ELF-1 (cell line): ENCODE data around the gene SEC14L6.

ENCODE experiments used
- DNase-seq: peaks from one replicate; pipeline ENCODE4 v3.0.0-alpha.2; 2016; ENCODE audit warnings: low read depth, low spot score

The SEC14L6 gene

DNA sequence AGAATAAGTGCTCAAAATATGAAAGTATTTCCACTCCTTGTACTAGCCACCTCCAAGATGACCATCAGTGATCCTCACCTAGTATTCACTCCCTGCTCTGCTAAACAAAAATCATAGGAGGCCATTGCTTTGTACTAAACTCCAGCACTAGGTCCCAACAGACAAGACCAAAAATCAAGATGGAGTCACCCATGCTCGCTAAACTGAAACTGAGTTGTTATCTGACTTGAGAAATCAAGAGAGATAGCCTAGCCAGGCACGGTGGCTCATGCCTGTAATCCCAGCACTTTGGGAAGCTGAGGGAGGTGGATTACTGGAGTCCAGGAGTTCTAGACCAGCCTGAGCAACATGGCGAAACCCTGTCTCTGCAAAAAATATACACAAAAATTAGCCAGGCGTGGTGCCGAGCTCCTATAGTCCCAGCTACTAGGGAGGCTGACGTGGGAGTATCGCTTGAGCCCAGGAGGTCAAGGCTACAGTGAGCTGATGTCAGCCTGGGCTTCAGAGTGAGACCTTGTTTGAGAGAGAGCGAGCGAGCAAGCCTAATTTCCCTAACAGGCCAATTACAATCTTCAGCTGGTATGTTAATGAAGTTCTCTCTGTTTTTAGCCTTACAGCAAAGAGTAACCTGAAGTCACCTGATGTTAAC is 9.3 kb downstream of the SEC14L6 start:
- no peak for DNase-seq

DNA sequence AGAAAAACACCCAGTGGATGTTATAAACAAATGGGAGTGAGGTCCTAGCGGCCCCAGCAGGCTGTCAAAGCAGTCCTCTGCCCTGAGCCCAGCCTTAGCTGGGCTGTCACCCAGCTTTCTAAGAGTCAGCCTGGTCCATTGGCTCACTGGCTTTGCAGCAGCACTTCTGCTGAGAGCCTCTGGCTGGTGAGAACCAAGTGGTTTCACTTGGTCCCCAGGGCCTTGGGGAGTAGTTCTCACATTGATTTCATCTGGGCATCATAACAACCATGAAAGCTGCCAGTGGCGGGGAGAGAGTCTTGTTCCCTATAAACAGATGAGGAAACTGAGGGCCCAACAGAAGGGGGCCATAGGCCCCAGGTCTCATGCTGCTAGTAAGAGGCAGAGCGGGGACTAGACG is 11.4 kb downstream of the SEC14L6 start:
- no peak for DNase-seq

DNA sequence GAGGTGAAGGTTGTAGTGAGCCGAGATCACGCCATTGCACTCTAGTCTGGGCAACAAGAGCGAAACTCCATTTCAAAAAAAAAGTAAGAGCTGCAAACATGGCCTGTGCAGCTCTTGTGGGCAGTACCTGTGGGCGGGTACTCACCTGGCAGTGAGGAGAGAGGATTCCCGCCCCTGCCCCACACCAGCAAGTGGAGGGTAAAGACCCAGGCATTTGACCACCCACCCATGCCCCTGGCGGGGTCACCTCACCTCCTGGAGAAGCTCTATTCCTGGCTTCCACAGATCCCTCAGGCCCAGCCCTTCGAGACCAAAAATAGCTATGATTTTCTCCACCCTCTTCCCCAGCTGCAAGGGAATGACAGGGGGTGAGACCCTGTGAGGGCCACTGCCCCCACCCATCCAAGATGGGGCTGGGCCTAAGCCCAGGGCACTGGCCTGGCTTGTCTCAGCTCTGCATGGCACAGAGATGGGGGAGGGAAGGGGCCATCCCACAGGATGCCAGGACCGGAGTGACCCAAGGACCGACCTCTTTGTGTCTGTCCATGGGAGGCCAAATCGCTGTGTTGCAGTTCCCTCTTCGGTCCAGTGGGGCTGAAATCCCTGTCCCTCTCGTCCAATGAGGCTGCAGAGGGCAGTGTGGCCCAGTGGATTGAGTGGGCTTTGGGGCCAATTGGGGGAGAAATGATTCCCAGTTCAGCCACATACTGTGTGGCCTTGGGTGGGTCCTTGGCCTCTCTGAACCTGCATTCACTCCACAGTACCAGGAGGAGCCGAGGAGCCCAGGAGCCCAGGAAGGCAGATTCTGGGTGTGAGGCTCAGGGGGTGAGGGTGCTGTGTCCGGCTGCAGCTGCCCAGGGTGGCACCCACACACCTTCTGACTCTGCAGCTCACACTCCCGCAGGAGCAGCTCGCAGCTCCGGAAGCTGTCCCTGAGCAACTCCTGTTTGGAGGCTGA is 14.6 kb downstream of the SEC14L6 start:
- DNase-seq: no peak

GRCh38 chr22:30526656-30527055 is 19.9 kb downstream of the SEC14L6 start:
- DNase-seq: no peak

DNA sequence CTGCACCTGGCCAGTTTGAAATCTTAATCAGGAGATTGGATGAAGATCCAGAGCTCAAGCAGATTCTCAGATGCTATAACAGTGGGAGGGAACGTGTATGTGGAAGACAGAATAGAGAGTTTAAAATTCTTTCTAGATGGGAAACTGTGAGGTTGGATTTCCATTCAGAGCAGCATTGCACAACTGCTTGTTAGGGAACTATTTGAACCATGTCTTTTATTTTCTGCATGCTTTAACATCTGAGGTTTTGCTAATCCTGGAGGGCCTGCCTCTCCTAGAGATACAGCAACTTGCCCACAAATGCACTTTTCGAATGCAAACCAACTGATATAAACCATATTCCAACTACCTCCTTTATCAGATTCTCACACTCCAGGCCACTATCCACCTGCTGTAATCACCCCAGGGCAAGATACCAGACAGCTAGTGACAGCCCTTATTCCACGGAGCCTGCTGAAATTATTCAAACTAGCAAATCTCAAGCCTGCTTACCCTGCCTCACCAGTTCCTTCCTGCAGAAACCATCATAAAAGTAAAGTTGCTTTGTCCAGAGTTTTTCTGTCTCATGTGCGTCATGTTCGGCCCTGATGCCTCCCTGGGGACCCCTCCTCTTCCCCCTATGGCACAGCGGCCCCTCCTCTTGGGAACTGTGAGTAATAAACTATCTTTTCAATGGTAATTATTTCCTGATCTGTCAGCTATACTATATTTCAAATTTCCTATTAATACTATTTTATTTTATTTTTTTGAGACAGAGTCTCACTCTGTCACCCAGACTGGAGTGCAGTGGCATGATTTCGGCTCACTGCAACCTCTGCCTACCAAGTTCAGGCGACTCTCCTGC is 22.7 kb downstream of the SEC14L6 start:
- no peak for DNase-seq

DNA sequence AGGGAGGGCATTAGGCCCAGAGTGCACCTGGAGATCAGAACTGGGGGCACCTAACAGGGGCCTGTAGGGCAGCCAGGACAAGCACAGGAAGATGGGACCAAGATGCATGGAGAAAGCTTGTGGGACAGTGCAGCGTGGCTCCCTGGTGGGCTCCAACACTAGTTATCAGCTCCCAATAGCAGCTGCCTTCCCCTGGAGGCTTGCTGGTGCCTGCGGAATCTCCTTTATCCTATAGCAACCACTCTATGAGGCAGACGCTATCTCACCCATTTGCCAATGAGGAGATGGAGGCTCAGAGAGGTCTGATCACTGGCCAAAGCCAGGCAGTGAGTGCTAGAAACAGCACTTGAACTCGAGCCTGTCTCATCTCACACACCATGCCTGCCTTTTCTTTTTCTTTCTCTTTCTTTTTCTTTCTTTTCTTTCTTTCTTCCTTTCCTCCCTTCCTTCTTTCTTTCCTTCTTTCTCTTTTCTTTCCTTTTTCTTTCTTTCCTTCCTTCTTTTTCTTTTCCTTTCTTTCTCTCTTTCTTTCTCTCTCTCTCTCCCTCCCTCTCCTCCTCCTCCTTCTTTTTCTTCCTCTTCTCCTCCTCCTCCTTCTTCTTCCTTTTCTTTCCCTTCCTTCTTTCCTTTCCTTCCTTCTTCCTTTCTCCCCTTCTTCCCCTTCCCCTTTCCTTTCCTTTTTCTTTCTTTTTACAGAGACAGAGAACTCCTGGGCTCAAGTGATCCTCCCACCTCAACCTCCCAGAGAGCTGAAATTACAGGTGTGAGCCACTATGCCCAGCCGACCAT is 25.0 kb downstream of the SEC14L6 start:
- no peak for DNase-seq

GRCh38 chr22:30519842-30520425 is 26.6 kb downstream of the SEC14L6 start:
- DNase-seq: no peak

DNA sequence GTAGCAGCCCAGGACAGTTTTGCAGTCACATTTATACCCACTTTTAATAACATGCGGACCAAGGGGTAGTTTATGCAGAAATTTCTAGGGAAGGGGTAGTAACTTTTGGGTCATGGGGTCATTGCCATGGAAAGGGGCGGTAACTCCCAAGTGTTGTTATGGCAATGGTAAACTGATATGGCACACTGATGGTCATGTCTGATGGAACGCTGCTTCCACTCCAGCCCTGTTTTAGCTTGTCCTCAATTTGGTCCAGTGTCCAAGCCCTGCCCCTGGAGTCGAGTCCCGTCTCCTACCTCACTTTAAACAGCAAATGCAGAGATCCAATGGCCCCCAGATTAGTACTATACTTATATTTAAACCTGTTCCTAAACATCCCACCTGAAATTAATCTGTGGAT is 29.8 kb downstream of the SEC14L6 start:
- no peak for DNase-seq

GRCh38 chr22:30516273-30516672 is 30.3 kb downstream of the SEC14L6 start:
- no peak for DNase-seq

- DNase-seq: no peak
Observed at GRCh38 chr22:30514252-30514651, 32.3 kb downstream of the SEC14L6 start.

- DNase-seq: no peak
Observed at GRCh38 chr22:30513462-30513861, 33.1 kb downstream of the SEC14L6 start.

DNA sequence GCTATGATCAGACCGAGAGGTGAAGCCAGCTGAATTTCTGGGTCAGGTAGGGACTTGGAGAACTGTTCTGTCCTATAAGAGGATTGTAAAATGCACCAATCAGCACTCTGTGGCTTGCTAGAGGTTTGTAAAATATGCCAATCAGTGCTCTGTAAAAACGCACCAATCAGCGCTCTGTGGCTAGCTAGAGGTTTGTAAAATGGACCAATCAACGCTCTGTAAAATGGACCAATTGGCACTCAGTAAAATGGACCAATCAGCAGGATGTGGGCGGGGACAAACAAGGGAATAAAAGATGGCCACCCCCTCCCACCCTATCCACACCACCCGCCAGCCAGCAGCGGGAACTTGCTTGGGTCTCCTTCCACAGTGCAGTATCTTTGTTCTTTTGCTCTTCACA is 34.6 kb downstream of the SEC14L6 start:
- DNase-seq: no peak

DNA sequence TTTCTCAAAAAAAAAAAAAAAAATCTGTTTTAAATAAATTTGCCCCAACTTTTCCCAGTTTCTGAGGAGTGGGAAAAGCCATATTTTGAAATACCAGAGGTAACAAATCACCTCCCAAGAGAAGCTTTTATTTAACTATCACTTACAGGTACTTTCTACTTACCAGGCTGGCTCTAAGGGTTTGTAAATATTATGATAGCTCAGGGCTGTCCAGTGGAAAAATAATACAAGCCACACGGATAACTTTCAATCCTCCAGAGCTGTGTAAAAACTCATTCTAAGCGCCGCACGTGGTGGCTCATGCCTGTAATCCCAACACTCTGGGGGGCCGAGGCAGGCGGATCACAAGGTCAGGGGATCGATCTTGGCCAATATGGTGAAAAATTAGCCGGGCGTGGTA is 35.4 kb downstream of the SEC14L6 start:
- DNase-seq: no peak

DNA sequence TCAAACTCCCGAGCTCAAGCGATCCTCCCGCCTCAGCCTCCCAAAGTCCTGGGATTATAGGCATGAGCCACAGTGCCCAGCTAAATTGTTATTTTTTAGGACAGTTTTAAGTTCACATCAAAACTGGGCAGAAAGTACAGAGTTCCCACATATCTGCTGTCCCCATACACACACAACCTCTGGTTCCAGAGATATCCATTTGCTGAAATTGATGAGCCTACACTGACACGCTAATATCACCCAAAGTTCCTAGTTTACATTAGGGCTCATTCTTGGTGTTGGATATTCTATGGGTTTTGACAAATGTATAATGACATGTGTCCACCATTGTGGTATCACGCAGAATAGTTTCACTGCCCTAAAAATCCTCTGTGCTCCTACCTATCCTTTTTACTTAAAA is 38.3 kb downstream of the SEC14L6 start:
- no peak for DNase-seq

DNA sequence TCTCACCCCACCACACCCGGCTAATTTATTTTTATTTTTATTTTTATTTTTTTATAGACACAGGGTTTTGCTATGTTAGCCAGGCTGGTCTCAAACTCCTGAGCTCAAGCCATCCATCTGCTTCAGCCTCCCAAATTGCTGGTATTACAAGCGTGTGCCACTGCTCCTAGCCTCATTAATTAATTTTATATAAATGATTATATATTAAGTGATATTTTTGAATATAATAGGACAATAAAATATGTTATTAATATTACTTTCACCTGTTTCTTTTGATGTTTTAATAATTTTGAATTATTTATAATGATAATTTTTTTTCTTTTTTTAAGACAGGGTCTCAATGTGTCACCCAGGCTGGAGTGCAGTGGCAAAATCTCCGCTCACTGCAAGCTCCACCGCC is 38.9 kb downstream of the SEC14L6 start:
- no peak for DNase-seq

DNA sequence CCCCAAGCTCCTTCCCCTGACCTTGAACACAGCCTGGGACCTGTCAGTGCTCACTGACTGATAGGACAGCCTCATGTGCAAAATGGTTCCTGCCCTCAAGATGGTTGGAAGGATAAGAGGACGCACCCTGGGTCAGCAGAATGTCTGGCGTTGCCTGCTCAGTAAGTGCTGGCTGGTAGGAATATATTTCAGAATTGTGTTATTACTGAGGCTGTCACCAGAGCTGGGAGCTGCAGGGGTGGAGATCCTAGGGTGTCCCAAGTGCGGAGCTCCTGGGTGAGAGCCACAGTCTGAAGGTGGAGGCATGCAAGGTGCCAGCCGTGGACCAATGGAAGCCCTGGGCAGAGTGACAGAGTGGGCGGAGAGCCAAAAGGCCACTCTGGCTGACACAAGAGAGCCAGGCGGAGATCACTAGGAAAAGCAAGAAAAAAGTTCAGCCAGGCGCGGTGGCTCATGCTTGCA is 40.0 kb downstream of the SEC14L6 start:
- no peak for DNase-seq

DNA sequence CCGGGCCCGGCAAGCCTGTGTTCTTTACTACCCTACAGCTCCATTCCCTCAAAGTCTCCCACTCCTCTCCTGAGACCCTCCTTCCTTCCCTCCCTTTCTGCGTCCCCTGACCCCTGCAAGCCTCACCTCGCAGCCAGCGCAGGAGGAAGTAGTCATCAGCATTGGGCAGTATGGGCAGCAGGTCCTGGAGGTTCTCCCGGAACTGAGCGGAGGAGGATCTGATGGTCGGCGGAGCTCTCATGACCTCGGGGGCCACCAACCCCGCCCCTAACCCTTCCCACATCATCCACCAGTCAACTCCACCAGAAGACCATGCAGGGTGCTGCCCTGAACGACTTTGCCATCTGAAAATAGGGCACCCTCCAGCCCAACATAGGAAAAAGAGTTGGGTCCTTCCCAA is 43.0 kb downstream of the SEC14L6 start:
- DNase-seq: no peak

DNA sequence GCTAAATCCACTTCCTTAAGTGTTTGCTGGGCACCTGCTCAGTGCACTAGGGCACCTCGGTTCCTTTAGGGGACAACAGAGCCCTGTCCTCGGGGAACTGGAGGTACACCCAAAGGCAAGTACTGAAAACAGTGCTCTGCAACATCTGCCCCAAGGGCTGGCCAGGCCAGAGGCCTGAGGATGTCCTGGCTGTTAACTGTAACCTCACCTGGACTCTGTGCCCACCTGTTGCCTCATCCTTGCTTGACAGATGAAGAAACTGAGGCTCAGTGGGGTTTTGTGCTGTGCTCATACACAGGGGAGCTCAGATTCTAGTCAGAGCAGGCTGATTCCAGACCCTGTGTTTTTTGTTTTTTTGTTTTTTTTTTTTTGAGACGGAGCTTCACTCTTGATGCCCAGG is 43.6 kb downstream of the SEC14L6 start:
- DNase-seq: no peak

DNA sequence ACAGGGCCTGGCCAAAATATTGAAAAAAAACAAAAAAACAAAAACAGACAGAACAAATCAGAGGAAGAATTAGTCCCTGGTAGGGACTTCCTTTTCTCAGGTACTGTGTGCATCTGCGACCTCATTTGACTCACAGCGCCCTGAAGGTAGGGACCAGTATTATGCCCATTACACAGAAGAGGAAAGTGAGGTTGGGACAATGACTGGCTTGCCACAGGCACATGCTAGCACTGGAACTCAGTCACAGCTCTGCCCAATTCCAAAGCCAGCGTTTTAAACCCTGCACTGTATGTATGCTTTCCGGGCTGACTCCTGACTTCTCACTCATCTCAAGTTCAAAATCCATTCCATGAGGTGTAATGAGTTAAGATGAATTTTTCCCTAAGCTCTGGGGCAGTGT is 44.4 kb downstream of the SEC14L6 start:
- DNase-seq: no peak

- DNase-seq: no peak
Observed at GRCh38 chr22:30500628-30501027, 45.9 kb downstream of the SEC14L6 start.
